Activated T-cell treated with anti-CD3 and anti-CD28 coated beads for 1 hour (primary cell): ENCODE data around the gene DCHS1.
"Not testable (repeated sequence)": the region's sequence is repeated elsewhere in the genome, so short reads cannot be mapped to it uniquely, and the experiment has no call there.

ENCODE experiments used
- DNase-seq: peaks from one replicate; pipeline ENCODE4 v3.0.0-alpha.2; 2020; ENCODE audit warnings: low read depth

Gene DCHS1, protein sequence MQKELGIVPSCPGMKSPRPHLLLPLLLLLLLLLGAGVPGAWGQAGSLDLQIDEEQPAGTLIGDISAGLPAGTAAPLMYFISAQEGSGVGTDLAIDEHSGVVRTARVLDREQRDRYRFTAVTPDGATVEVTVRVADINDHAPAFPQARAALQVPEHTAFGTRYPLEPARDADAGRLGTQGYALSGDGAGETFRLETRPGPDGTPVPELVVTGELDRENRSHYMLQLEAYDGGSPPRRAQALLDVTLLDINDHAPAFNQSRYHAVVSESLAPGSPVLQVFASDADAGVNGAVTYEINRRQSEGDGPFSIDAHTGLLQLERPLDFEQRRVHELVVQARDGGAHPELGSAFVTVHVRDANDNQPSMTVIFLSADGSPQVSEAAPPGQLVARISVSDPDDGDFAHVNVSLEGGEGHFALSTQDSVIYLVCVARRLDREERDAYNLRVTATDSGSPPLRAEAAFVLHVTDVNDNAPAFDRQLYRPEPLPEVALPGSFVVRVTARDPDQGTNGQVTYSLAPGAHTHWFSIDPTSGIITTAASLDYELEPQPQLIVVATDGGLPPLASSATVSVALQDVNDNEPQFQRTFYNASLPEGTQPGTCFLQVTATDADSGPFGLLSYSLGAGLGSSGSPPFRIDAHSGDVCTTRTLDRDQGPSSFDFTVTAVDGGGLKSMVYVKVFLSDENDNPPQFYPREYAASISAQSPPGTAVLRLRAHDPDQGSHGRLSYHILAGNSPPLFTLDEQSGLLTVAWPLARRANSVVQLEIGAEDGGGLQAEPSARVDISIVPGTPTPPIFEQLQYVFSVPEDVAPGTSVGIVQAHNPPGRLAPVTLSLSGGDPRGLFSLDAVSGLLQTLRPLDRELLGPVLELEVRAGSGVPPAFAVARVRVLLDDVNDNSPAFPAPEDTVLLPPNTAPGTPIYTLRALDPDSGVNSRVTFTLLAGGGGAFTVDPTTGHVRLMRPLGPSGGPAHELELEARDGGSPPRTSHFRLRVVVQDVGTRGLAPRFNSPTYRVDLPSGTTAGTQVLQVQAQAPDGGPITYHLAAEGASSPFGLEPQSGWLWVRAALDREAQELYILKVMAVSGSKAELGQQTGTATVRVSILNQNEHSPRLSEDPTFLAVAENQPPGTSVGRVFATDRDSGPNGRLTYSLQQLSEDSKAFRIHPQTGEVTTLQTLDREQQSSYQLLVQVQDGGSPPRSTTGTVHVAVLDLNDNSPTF (N-terminal part only)

DNA sequence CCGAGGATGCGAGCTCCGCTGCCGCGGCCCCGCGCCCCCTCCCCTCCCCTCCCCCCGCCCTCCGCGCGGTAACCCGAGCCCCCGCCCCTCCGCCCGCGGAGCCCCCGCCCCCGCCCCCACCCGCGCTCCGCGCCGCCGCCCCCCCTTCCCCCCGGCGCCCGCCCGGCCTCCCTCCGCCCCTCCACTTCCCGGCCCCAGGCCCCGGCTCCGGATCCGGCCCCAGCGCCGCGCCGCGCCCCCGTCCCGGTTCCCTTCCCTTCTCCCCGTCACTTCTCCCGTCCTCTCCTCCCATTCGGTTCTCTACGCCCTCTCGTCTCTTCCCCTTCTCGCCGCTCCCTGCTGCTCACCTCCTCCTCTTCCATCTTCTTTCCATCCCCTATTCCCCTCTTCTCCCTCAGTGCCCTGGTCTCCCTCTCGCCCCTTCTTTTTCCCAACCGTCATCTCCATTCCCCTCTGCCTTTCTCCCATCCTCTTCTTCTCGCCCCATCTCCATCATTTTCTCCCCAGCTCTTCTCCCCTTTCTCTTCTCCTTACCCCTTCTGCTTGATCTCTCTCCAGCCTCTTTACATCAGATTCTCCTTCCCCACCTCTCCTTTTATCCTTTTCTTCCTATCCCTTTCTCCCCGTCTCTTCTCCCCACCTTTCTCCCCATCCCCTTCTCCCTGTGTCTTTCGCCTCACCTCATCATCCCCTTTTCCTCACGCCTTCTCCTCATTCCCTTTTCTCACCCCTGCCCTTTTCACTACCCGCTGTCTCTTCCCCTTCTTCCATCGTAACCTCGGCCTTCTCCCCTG is at the start of gene DCHS1:
TSS of gene DCHS1 (minus strand) at position 20 of the 794 bp plus-strand sequence. CDS start 14,196 bp downstream, outside the sequence.
- no peak for DNase-seq

DNA sequence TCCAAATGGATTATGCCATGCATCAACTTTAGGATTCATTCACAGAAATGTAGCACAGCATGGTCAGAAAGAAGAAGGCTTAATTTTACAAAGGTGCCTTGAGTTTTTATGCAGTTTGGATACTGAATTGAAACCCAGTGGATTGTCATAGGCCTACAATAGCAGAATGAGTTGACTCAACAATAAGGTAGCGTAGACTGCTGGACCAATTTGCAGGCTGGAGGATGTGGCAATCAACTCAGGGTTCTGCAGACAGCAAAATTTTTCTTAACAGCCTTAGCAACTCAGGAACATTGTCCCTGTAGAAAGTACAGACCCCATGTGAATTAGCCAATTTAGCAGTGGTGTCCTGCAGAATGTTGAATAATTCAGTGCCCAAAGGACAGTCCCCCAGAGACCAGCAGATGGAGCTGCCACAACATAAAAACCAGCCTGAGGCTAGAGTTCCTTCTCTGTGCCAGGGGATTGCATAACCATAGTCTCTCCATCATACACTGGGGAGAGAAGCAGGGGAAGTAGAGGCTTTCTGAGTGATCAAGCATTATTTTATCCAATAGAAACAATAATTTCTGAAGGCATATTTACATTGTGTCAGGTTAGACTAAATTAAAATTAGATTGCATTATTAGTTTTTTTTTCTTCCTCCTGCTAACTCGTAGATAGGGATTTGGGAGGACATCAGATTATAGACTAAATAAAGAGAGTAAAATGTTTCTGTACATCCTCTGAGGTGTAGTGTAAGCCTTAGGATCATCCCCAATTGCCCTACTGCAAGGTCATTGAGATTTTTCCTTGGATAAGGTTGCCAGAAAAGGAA is 47.8 kb upstream of the DCHS1 start:
- peak; percentile 19 for DNase-seq

DNA sequence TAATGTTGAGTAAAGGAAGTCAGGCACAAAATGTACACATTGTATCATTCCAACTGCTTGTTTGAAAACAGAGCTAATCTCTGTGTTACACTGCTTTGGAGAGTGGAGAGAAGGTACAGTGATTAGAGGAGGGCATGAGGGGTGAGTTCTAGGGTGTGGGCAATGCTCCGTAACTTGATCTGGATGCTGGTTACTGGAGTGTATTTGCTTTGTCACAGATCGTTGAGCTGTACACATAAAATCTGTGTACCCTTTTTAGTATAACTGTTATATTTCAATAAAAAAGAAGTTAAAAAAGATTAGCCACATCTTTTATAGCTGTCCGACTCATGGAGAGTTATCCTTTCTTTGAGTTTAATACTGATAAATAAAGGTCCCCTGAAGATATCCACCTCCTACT is 46.3 kb upstream of the DCHS1 start:
- DNase-seq: not testable (repeated sequence)

GRCh38 chr11:6695377-6695776 is 39.8 kb upstream of the DCHS1 start:
- no peak for DNase-seq

DNA sequence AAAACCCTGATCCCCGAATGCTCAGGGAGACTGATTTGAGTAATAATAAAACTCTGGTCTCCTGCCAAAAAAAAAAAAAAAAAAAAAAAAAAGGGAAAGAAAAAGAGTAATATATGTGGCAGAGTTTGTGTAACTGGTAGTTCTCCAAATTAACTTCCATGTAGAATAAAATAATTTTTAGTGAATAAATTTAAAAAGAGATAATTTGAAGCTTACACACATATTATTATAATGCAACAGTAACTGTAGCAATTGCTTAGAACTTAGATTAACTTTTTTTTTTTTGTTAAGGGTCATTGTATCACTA is 38.6 kb upstream of the DCHS1 start:
- no peak for DNase-seq

DNA sequence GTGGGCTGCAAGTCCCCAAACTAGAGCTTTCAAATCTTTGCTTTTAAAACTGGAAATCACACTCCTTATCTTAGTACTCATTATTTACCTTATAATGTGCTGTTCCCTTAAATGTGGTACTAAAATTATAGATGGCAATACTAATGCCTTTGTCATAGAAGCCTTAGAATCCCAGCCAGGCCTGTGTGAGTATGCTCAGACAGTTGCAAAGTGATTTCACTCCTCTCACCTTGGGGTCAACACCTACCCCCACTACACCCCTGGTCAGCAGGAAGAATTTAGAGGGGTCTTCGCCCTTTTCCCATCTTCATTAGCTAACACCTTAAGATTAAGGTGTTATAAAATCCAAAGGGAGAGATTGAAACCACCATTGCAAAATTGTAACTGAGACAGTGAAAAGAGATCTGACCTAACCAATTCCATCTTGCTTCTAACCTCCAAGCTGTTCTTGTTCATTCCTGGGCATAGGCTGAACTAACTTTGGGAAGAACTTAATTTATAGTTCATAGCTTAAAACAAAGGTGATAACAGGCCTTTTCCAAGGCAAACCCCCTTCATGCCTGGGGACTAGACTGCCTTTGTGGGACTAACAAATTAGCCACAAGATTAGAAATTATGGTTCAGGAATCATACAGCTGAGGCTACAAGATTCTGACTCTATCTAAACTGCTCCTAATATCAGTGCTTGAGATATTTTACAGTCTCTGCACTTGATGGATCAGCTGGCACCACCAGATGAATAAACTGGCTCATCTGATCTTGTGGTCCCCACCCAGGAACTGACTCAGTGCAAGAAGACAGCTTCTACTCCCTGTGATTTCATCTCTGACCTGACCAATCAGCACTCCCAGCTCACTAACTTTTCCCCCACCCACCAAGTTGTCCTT is 38.0 kb upstream of the DCHS1 start:
- DNase-seq: peak; percentile 19

- DNase-seq: no peak
Measured at GRCh38 chr11:6692128-6692527, 36.5 kb upstream of the DCHS1 start.

- DNase-seq: not testable (repeated sequence)
Measured at GRCh38 chr11:6690431-6691132, 35.0 kb upstream of the DCHS1 start.

DNA sequence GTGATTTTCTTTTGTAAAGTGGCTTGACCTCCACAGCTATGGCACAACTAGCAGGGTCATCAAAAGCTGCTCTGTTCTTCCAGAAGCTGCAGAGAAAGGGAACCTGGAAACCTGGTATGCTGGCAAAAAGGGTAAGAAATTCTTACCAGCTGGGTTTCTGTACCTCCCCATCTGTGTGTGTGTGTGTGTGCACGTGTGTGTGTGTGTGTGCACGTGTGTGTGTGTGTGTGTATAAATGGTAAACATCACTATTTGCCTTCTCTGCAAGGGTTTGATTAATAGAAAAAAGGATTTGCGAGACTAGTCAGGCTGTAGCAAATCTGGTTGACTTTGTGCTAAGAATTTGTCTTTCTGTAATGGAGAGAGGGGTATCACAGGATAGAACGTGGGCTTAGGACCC is 32.3 kb upstream of the DCHS1 start:
- DNase-seq: no peak

DNA sequence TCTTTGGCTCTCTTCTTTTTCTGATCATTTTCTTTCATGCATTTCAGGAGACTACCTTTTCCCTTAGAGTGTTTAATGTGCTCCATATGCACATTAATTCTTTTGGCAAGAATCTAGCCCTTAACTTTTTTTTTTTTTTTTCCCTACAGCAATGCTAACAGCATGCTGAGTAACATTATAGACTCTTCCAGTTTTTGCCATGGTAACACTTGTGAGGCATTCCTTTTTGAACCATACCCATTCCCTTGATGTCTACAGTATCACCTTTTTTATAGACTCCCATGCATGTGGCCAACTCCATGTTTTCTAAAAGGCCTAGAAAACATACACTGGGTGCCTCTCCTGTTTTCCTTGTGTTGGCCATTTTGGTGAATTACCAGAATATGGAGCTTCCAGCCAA is 30.4 kb upstream of the DCHS1 start:
- no peak for DNase-seq

DNA sequence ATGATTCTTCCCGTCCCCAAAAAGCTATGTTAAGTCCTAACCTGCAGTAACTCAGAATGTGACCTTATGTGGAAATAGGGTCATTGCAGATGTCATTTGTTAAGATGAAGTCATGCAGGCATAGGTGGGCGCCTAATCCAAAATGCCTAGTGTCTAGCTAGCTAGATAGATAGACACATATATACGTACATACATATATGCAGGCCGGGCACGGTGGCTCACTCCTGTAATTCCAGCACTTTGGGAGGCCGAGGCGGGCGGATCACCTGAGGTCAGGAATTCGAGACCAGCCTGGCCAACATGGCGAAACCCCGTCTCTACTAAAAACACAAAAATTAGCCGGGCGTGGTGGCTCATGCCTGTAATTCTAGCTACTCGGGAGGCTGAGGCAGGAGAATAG is 28.5 kb upstream of the DCHS1 start:
- DNase-seq: not testable (repeated sequence)

DNA sequence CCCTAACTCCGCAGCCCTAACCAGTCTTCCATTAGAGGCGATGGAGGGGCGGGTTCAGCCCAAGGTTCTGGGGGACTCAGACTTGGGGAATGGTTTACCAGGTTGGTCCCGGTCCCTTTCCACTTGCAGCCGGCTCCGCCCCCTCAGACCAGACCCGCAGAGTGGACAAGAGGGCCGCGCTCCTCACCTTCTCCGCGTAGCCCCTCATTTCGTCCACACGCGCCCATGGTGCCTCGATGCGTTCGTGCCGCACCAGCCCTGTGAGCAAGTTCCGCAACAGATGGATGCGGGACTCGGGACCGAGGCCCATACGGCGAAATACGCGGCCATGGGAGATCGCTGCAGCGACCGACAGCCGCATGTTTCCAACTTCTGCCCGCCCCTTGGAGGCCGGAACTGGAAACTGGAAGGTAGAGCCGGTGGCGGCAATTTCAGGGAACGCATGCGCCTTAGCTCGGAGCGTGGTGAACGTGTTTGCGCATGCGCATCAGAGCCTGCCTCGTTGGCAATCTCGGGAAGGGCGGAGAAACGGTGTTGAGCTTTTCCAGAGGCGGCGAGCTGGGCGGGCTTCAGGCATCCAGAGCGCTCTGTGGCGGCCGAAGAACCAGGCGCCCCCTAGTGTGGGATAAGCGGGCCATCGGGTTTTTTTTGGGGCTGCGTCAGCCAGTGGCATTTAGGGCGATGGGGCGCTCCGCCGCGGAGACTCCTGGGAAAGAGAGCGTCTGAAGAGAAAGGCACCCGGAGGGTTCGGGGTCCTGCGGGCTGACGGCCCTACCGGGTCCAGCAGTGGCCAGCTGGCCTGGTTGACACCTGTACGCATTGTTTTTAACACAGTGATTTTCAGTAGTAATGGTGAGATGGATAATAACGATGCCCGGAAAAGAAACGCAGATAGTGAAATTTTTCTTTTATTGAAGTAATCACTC is 27.6 kb upstream of the DCHS1 start, which contains the start of gene MRPL17:
TSS of gene MRPL17 (minus strand) at position 405 of the 926 bp plus-strand sequence. CDS start at position 361, 44 bp downstream.
- peak; percentile 98 for DNase-seq

GRCh38 chr11:6682591-6682935 is 27.0 kb upstream of the DCHS1 start:
- no peak for DNase-seq

DNA sequence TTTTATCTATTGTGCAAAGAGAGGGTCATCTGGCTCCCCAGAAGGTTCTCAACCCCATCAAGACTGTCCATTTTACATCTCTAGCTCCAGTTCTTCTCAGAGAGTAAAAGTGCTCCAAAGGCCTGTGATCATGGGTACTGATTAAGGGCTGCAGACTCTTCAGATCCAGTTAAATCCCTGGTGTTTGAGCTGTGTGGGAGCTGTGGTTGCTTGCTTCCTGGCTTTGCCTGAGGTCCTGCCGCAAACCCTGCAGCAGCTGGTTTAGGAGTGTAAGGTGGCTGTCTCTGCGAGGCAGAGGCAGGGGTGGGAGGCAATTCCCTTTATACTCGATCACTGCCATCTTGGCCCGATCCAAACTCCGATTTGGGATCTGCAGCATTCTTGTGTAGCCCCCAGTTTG is 26.3 kb upstream of the DCHS1 start:
- no peak for DNase-seq

- no peak for DNase-seq
Measured at GRCh38 chr11:6681505-6681904, 25.9 kb upstream of the DCHS1 start.

- no peak for DNase-seq
Measured at GRCh38 chr11:6677018-6677417, 21.4 kb upstream of the DCHS1 start.

DNA sequence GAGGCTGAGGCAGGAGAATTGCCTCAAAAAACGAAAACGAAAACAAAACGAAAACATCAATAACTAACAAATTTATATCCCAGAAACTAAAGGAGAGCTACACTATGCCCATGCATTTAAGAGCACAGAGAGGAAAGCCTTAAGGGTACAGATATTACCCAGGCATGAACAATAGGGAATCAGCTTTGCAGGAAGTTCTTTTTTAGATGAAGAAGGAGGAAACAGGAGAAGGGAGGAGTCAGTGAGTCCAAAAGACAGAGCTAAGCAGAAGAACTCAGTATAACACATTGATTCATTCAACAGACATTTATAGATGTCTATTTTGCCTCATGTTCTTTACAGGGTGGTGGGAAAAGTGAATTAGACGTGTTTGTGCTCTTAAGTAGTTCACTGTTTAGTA is 19.3 kb upstream of the DCHS1 start:
- no peak for DNase-seq

DNA sequence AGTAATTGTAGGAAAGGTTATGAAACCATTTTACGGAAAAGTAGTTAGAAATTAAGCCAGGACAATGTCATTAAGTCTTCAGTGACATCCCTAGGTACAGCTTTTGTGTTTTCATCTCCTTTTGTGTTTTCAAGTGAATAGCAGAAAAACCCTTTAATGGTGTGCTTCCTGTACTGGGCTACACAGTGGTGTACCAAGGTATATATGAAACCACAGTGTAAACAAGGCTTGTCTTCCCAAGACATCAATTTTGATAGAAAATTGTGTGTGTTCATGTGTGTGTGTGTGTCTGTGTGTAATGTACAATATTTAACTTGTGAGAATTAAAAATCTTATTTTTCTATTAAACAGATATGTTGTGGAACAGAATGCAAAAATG is 18.6 kb upstream of the DCHS1 start:
- DNase-seq: no peak
